GM12878 (cell line): ENCODE data around the gene PRRT1. TPM values are rescaled to one million over a fixed set of nuclear protein-coding genes. Genes with fewer than 3 reads are reported as not detected.
A peak's percentile ranks its signal among the peaks of the same experiment; 100 is the strongest.
"Not testable (repeated sequence)": the region's sequence is repeated elsewhere in the genome, so short reads cannot be mapped to it uniquely, and the experiment has no call there.

Experiments
- ATAC-seq: fragments of 200-7000 bp; cut with Tn5 transposase; 3 replicates; pipeline ENCODE4 v1.9.1; 2020; ENCODE audit warnings: mild to moderate bottlenecking, moderate library complexity
- BruUV-seq: library from RNA; stranded (reverse); fragments of 400-500 nt; replicated peaks from 2 replicates; lab custom pipeline; 2021; lab: Mats Ljungman, UMichigan
- CTCF ChIA-PET: fragments of 300-600 bp; sonication (Branson Sonifier 250); formaldehyde crosslinking; extraction: SDS; loops from one replicate; lab custom pipeline; 2021; ENCODE audit warnings: inconsistent platforms; lab: Yijun Ruan, JAX
- POLR2A ChIA-PET: fragments of 350-600 bp; formaldehyde crosslinking; extraction: SDS; loops from one replicate; lab custom pipeline; 2021; ENCODE audit warnings: inconsistent platforms; lab: Charles Lee
- RAD21 ChIA-PET: fragments of 300-600 bp; sonication (Branson Sonifier 250); formaldehyde crosslinking; loops from one replicate; lab custom pipeline; 2023; ENCODE audit warnings: antibody characterized with exemption; ENCODE audit not compliant: unreplicated experiment; lab: Charles Lee
- SMC1A ChIA-PET: fragments of 300-600 bp; sonication (Branson Sonifier 250); formaldehyde crosslinking; loops from one replicate; lab custom pipeline; 2023; ENCODE audit not compliant: unreplicated experiment, uncharacterized antibody; lab: Charles Lee
- DNase-seq: peaks from one replicate; pipeline ENCODE4 v3.0.0-alpha.2; 2011; ENCODE audit warnings: low read depth, low spot score
- FAIRE-seq: peaks from 3 replicates; lab custom pipeline; 2011; peaks lifted over from hg19 to GRCh38; lab: Jason Lieb, UNC
- H2AFZ ChIP-seq: 2 replicates; pipeline ENCODE4 v1.6.0; 2011; ENCODE audit warnings: low read depth, low read length, control low read depth; ENCODE audit not compliant: control insufficient read depth
- H3K27ac ChIP-seq: 2 replicates; pipeline ENCODE4 v1.5.1; 2011; ENCODE audit warnings: control low read depth; ENCODE audit not compliant: control insufficient read depth, insufficient read depth
- H3K27me3 ChIP-seq, 2 experiments: replicated peaks in 1 of 2; 2 replicates each; pipeline versions ENCODE4 v1.6.0 to v1.6.1; 2011; ENCODE audit warnings: low read length in 1 of 2; ENCODE audit not compliant: control insufficient read depth in 2 of 2, insufficient read depth in 2 of 2
- H3K36me3 ChIP-seq, 2 experiments: 2 replicates each; pipeline ENCODE4 v1.5.1; 2011; ENCODE audit warnings: low read length in 1 of 2; ENCODE audit not compliant: control insufficient read depth in 2 of 2, insufficient read depth in 2 of 2
- H3K4me1 ChIP-seq: 2 replicates; pipeline ENCODE4 v1.6.1; 2011; ENCODE audit warnings: mild to moderate bottlenecking, low read length, moderate library complexity, mixed read lengths; ENCODE audit not compliant: control insufficient read depth, insufficient read depth
- H3K4me2 ChIP-seq: 2 replicates; pipeline ENCODE4 v1.6.0; 2011; ENCODE audit warnings: control low read depth; ENCODE audit not compliant: control insufficient read depth, insufficient read depth
- H3K4me3 ChIP-seq: fragments of 200-600 bp; sonication (generic); 2 replicates; pipeline ENCODE4 v1.5.1; 2016
- H3K79me2 ChIP-seq: 2 replicates; pipeline ENCODE4 v1.6.0; 2011; ENCODE audit warnings: low read length; ENCODE audit not compliant: control insufficient read depth, insufficient read depth
- H3K9ac ChIP-seq: 2 replicates; pipeline ENCODE4 v1.8.0; 2011; ENCODE audit warnings: low read length, control low read depth, mixed read lengths; ENCODE audit not compliant: control insufficient read depth, insufficient read depth
- H3K9me3 ChIP-seq: replicated peaks from 3 replicates; pipeline ENCODE4 v1.5.1; 2011; ENCODE audit warnings: mild to moderate bottlenecking, low read length; ENCODE audit not compliant: control insufficient read depth, insufficient read depth
- H4K20me1 ChIP-seq: 2 replicates; pipeline ENCODE4 v1.6.0; 2011; ENCODE audit not compliant: control insufficient read depth, insufficient read depth
- ATF7 ChIP-seq: fragments of 450-650 bp; IDR thresholded peaks from 2 replicates; pipeline ENCODE4 v1.6.1; 2016; ENCODE audit warnings: low read depth, mild to moderate bottlenecking
- CREB1 ChIP-seq: IDR thresholded peaks from 2 replicates; pipeline ENCODE4 v1.6.1; 2012; ENCODE audit warnings: low read depth, mild to moderate bottlenecking, inconsistent platforms
- EGR1 ChIP-seq, 2 experiments: IDR thresholded peaks; 1 replicate in 1 of 2; 2 replicates in 1 of 2; pipeline ENCODE4 v1.6.1; 2011 to 2012; ENCODE audit warnings: low read depth in 2 of 2, low read length in 2 of 2, borderline replicate concordance in 1 of 2, mild to moderate bottlenecking in 1 of 2, moderate library complexity in 1 of 2
- HDGF ChIP-seq: fragments of 450-650 bp; IDR thresholded peaks from 2 replicates; pipeline ENCODE4 v1.6.1; 2016; ENCODE audit warnings: antibody characterized with exemption
- ZNF384 ChIP-seq: IDR thresholded peaks from 2 replicates; pipeline ENCODE4 v1.6.1; 2012; ENCODE audit warnings: low read depth, mild to moderate bottlenecking, low read length, improper control_type of control experiment, borderline replicate concordance
- WGBS: methylation state at CpG from one replicate; pipeline ENCODE4 v1.1.6; 2016; ENCODE audit warnings: low lambda C conversion rate; ENCODE audit not compliant: insufficient replicate concordance, insufficient coverage; ENCODE audit errors: missing lambda C conversion rate; 5-methylcytosine and 5-hydroxymethylcytosine counted together
- in situ Hi-C: fragments of 300-500 bp; cut with MboI; formaldehyde crosslinking; loops from 9 replicates; pipeline ENCODE4 v1.14.3; 2018; ENCODE audit warnings: mixed read lengths
- intact Hi-C: fragments of 100-400 bp; cut with micrococcal nuclease; formaldehyde crosslinking; loops from one replicate; pipeline ENCODE4 v1.14.2; 2022; ENCODE audit not compliant: unreplicated experiment
- polyA plus RNA-seq, 11 experiments: library from polyadenylated mRNA; depleted of rRNA in 4 of 11; unstranded in 6 of 11; stranded (reverse) in 5 of 11; fragments of >200 nt; fragmentation: Nextera tagmentation in 4 of 11; fragmentation: Illumina TruSeq in 1 of 11; extraction: Ambion mirVana in 4 of 11; extraction: Trizol in 1 of 11; gene quantifications; 1 replicate in 1 of 11; 2 replicates in 10 of 11; pipeline versions ENCODE4 v1.2.1 to v1.2.3, GENCODE V29; 2011 to 2016; ENCODE audit warnings: inconsistent platforms in 2 of 11, missing spikeins in 2 of 11, low read depth in 1 of 11
- total RNA-seq, 4 experiments: library from RNA; depleted of rRNA in 3 of 4; stranded (reverse); fragments of >200 nt in 3 of 4; fragmentation: Illumina TruSeq in 1 of 4; extraction: Trizol in 1 of 4; gene quantifications; 2 replicates each; pipeline versions ENCODE4 v1.2.1 to v1.2.3, GENCODE V29; 2013 to 2021

The PRRT1 gene
- total and polyA plus RNA-seq, 10 of the 15 experiments (the other 5 are each of a cell fraction or from before 2014, with no cell fraction given) = 0.04 to 0.15 (median 0.10) TPM; not detected in 6

- RAD21 ChIA-PET, H3K9me3 ChIP-seq, SMC1A ChIA-PET, H4K20me1 ChIP-seq, H3K36me3 ChIP-seq, ATAC-seq, in situ Hi-C loops, H3K27me3 ChIP-seq, DNase-seq, H2AFZ ChIP-seq, BruUV-seq, intact Hi-C loops, H3K9ac ChIP-seq, H3K4me3 ChIP-seq: not testable (repeated sequence)
- 46% methylated on average over 10 of the region's 10 CpGs for WGBS
- Histone ChIP-seq H3K4me1 (peaks cover 23% of the 10 kb centered on the region), H3K79me2 (peaks cover 38% of the 10 kb centered on the region), H3K4me2 (peak overlapping the region; percentile 30; the same call in 1 of the 2 replicates), H3K27ac (peak overlapping the region; percentile 42)
- peak; percentile 74 for FAIRE-seq
- ChIA-PET CTCF (interaction anchor here (0.7 to 1.1 kb wide), 2 partner anchors 10 to 948 kb away, joined by 3 read pairs; partner anchors contain the start of gene AGPAT1), POLR2A (interaction anchor here (0.7 to 7.0 kb wide), 2 partner anchors 8 to 227 kb away, joined by 3 to 123 read pairs; partner anchors contain the start of genes AGPAT1, NELFE, RNF5 and SKIC2)
These were observed 34.6 kb upstream of the PRRT1 start for GRCh38 chr6:32186151-32186840.

- BruUV-seq, H4K20me1 ChIP-seq, H3K4me3 ChIP-seq, in situ Hi-C loops, H3K9me3 ChIP-seq, RAD21 ChIA-PET, H2AFZ ChIP-seq, H3K9ac ChIP-seq, H3K27me3 ChIP-seq, intact Hi-C loops, SMC1A ChIA-PET, H3K4me2 ChIP-seq, H3K36me3 ChIP-seq: not testable (repeated sequence)
- ChIA-PET POLR2A (interaction anchor here (0.6 to 1.2 kb wide), 5 partner anchors 10 to 598 kb away, joined by 3 to 5 read pairs (median 3); partner anchors contain the start of genes NELFE and SKIC2), CTCF (interaction anchor here (0.7 to 1.1 kb wide), 2 partner anchors 10 to 948 kb away, joined by 3 read pairs; partner anchors contain the start of gene AGPAT1)
- DNase-seq (peak; percentile 30), ATAC-seq (peak; percentile 80), FAIRE-seq (peak; percentile 93)
- Histone ChIP-seq H3K27ac (peak overlapping the region; percentile 37), H3K79me2 (peaks cover 32% of the 10 kb centered on the region), H3K4me1 (peaks cover 23% of the 10 kb centered on the region)
- TF ChIP-seq ATF7 (peak; percentile 17; the same call in 1 of the 2 replicates), ZNF384 (0 out of 2 replicates have a peak, but pooled peaks have one; percentile 41), HDGF (peak; percentile 67), EGR1 (IDR thresholded peaks at IDR 0.05; ENCODE audit: borderline replicate concordance in 1 of 2, low read depth in 2 of 2, low read length in 2 of 2) (peak in 1 of 2 experiments; percentile 38; a peak in 1 of 3 replicates), CREB1 (peak; percentile 42; the same call in 1 of the 2 replicates)
- 3% methylated on average over 11 of the region's 11 CpGs for WGBS
These were observed 34.0 kb upstream of the PRRT1 start for GRCh38 chr6:32185681-32186131.
